OCI-LY1 (cell line): ENCODE results near the gene UBE2C.

Experiments
- H2AFZ ChIP-seq: fragments of 200-600 bp; sonication (generic), shearing (Covaris generic); 2 replicates; pipeline ENCODE4 v1.6.0; 2014; ENCODE audit warnings: antibody characterized with exemption, mild to moderate bottlenecking, low read length
- H3F3A ChIP-seq: fragments of 200-600 bp; sonication (generic), shearing (Covaris generic); 2 replicates; pipeline ENCODE4 v1.6.0; 2014; ENCODE audit warnings: mild to moderate bottlenecking, antibody characterized with exemption, low read length, moderate library complexity; ENCODE audit not compliant: insufficient read depth
- H3K27ac ChIP-seq: fragments of 200-600 bp; sonication (generic); 2 replicates; pipeline ENCODE4 v1.5.1; 2014; ENCODE audit warnings: low read length, mixed run types, mild to moderate bottlenecking, low read depth; ENCODE audit not compliant: poor library complexity, severe bottlenecking
- H3K27me3 ChIP-seq: fragments of 200-600 bp; sonication (generic); 2 replicates; pipeline ENCODE4 v1.6.0; 2014; ENCODE audit warnings: antibody characterized with exemption, mild to moderate bottlenecking, low read length, moderate library complexity; ENCODE audit not compliant: insufficient read depth
- H3K36me3 ChIP-seq: fragments of 200-600 bp; sonication (generic); 2 replicates; pipeline ENCODE4 v1.6.1; 2014; ENCODE audit warnings: mild to moderate bottlenecking, antibody characterized with exemption, low read length, moderate library complexity, mixed read lengths; ENCODE audit not compliant: insufficient read depth
- H3K4me1 ChIP-seq: fragments of 200-600 bp; sonication (generic); 2 replicates; pipeline ENCODE4 v1.5.1; 2014; ENCODE audit warnings: mild to moderate bottlenecking, low read length, moderate library complexity; ENCODE audit not compliant: insufficient read depth, severe bottlenecking
- H3K4me2 ChIP-seq: fragments of 200-600 bp; sonication (generic), shearing (Covaris generic); 2 replicates; pipeline ENCODE4 v1.6.1; 2014; ENCODE audit warnings: low read length
- H3K4me3 ChIP-seq: fragments of 200-600 bp; sonication (generic); 2 replicates; pipeline ENCODE4 v1.5.1; 2014; ENCODE audit warnings: low read length, low read depth, mild to moderate bottlenecking, mixed read lengths; ENCODE audit not compliant: poor library complexity, severe bottlenecking
- H3K79me2 ChIP-seq: fragments of 200-600 bp; shearing (Covaris generic); 2 replicates; pipeline ENCODE4 v1.6.1; 2016; ENCODE audit warnings: mixed run types, low read length, mixed read lengths; ENCODE audit not compliant: insufficient read depth
- H3K9ac ChIP-seq: fragments of 200-600 bp; sonication (generic), shearing (Covaris generic); 2 replicates; pipeline ENCODE4 v1.6.1; 2014; ENCODE audit warnings: mild to moderate bottlenecking, low read length, mixed read lengths
- H3K9me2 ChIP-seq: fragments of 200-600 bp; sonication (generic), shearing (Covaris generic); 2 replicates; pipeline ENCODE4 v1.6.1; 2014; ENCODE audit warnings: low read depth, mild to moderate bottlenecking, low read length, mixed read lengths
- H3K9me3 ChIP-seq: fragments of 200-600 bp; shearing (Covaris generic); 2 replicates; pipeline ENCODE4 v1.6.1; 2014; ENCODE audit warnings: low read length, mixed read lengths
- H4K20me1 ChIP-seq: fragments of 200-600 bp; sonication (generic), shearing (Covaris generic); 2 replicates; pipeline ENCODE4 v1.6.0; 2016; ENCODE audit warnings: mild to moderate bottlenecking, low read length; ENCODE audit not compliant: insufficient read depth
- EZH2 ChIP-seq: fragments of 200-600 bp; sonication (generic), shearing (Covaris generic); IDR thresholded peaks from 2 replicates; pipeline ENCODE4 v1.8.0; 2017; ENCODE audit warnings: borderline replicate concordance, mixed run types, mild to moderate bottlenecking, antibody characterized with exemption, low read length, moderate library complexity, mixed read lengths
- TF ChIP-seq, protein P1 (sequence below): fragments of 200-600 bp; sonication (generic), shearing (Covaris generic); IDR thresholded peaks from 2 replicates; pipeline ENCODE4 v1.5.1; 2017; ENCODE audit warnings: mild to moderate bottlenecking, antibody characterized with exemption, low read length, moderate library complexity, mixed read lengths

UBE2C gene

DNA sequence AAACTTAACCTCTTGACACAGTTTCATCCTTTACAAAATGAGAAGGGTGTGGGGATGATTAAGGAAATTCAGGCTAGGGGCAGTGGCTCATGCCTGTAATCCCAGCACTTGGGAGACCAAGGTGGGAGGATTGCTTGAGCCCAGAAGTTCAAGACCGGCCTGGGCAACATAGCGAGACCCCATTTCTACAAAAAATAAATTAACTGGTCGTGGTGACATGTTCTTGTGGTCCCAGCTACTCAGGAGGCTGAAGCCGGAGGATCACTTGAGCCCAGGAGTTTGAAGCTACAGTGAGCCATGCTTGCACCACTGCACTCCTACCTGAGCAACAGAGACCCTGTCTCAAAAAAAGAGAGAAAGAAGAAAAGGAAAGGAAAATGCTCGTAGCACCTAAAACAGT, 54.0 kb downstream of the UBE2C start:
- no peak overlapping the region for H3K4me2 ChIP-seq
- H3K9me2 ChIP-seq: no peaks in the 10 kb centered on the region
- H3K36me3 ChIP-seq: no peaks in the 10 kb centered on the region
- no peaks in the 10 kb centered on the region for H3K79me2 ChIP-seq
- H3K4me3 ChIP-seq: no peak overlapping the region
- no peak overlapping the region for H2AFZ ChIP-seq
- peaks cover under 1% of the 10 kb centered on the region for H3K4me1 ChIP-seq
- TF ChIP-seq EZH2: no peak
- TF ChIP-seq, protein P1, sequence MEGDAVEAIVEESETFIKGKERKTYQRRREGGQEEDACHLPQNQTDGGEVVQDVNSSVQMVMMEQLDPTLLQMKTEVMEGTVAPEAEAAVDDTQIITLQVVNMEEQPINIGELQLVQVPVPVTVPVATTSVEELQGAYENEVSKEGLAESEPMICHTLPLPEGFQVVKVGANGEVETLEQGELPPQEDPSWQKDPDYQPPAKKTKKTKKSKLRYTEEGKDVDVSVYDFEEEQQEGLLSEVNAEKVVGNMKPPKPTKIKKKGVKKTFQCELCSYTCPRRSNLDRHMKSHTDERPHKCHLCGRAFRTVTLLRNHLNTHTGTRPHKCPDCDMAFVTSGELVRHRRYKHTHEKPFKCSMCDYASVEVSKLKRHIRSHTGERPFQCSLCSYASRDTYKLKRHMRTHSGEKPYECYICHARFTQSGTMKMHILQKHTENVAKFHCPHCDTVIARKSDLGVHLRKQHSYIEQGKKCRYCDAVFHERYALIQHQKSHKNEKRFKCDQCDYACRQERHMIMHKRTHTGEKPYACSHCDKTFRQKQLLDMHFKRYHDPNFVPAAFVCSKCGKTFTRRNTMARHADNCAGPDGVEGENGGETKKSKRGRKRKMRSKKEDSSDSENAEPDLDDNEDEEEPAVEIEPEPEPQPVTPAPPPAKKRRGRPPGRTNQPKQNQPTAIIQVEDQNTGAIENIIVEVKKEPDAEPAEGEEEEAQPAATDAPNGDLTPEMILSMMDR: no peak
- H4K20me1 ChIP-seq: no peaks in the 10 kb centered on the region
- no peak overlapping the region for H3K9ac ChIP-seq
- H3K27ac ChIP-seq: no peak overlapping the region
- H3K9me3 ChIP-seq: no peaks in the 10 kb centered on the region
- H3K27me3 ChIP-seq: no peaks in the 10 kb centered on the region
- no peaks in the 10 kb centered on the region for H3F3A ChIP-seq
